ENCODE data around the gene LINGO4.

LINGO4 gene

GRCh38 chr1:151828921-151829320 lies 23.7 kb upstream of the LINGO4 start:
- peak; percentile 39 for ATAC-seq (ENCODE audit: insufficient read depth, low read depth)
- H3K9ac ChIP-seq (ENCODE audit: low read depth, low read length) = peak overlapping the region; percentile 58

GRCh38 chr1:151827853-151828252 lies 22.6 kb upstream of the LINGO4 start:
- Histone ChIP-seq H3K9me3 (ENCODE audit: insufficient read depth, low read length, severe bottlenecking) (no peaks in the 10 kb centered on the region), H3K79me2 (ENCODE audit: insufficient read depth, low read length) (peaks cover 31% of the 10 kb centered on the region), H4K20me1 (ENCODE audit: insufficient read depth, low read length) (no peaks in the 10 kb centered on the region), H3K36me3 (ENCODE audit: insufficient read depth, low read length) (no peaks in the 10 kb centered on the region), H3K27me3 (ENCODE audit: insufficient read depth, low read length, poor library complexity) (no peaks in the 10 kb centered on the region), H3K9ac (ENCODE audit: low read depth, low read length) (peak overlapping the region; percentile 58), H2AFZ (ENCODE audit: low read depth, low read length) (0 out of 2 replicates have a peak overlapping the region, but pooled peaks have one; percentile 54), H3K4me1 (ENCODE audit: insufficient read depth, low read length) (peaks cover 82% of the 10 kb centered on the region), H3K4me3 (ENCODE audit: low read depth in 1 of 2, low read length in 2 of 2) (peak overlapping the region in 1 of 2 experiments; percentile 53; a peak in 2 of 4 replicates), H3K4me2 (ENCODE audit: insufficient read depth, low read length) (peak overlapping the region; percentile 66), H3K27ac (ENCODE audit: low read length) (peak overlapping the region; percentile 91)
- no peak for ATAC-seq (ENCODE audit: insufficient read depth, low read depth)
- peak; percentile 35 for DNase-seq
- TF ChIP-seq EZH2 (IDR thresholded peaks at IDR 0.05; ENCODE audit: borderline replicate concordance, low read depth, low read length, severe bottlenecking) = no peak
- TF ChIP-seq CTCF (IDR thresholded peaks at IDR 0.05; ENCODE audit: borderline replicate concordance, extremely low read depth, low read length, poor library complexity, severe bottlenecking) = no peak

More at GRCh38 chr1:151828921-151829320, 23.7 kb upstream of the LINGO4 start:
- Histone ChIP-seq H3K4me2 (ENCODE audit: insufficient read depth, low read length) (peak overlapping the region; percentile 66), H3K27ac (ENCODE audit: low read length) (peak overlapping the region; percentile 91), H3K27me3 (ENCODE audit: insufficient read depth, low read length, poor library complexity) (no peaks in the 10 kb centered on the region), H3K4me3 (ENCODE audit: low read depth in 1 of 2, low read length in 2 of 2) (no peak overlapping the region), H4K20me1 (ENCODE audit: insufficient read depth, low read length) (no peaks in the 10 kb centered on the region), H3K4me1 (ENCODE audit: insufficient read depth, low read length) (peaks cover 79% of the 10 kb centered on the region), H2AFZ (ENCODE audit: low read depth, low read length) (peak overlapping the region; percentile 59), H3K36me3 (ENCODE audit: insufficient read depth, low read length) (no peaks in the 10 kb centered on the region), H3K9me3 (ENCODE audit: insufficient read depth, low read length, severe bottlenecking) (no peaks in the 10 kb centered on the region), H3K79me2 (ENCODE audit: insufficient read depth, low read length) (peaks cover 22% of the 10 kb centered on the region)
- no peak for TF ChIP-seq EZH2 (IDR thresholded peaks at IDR 0.05; ENCODE audit: borderline replicate concordance, low read depth, low read length, severe bottlenecking)
- no peak for TF ChIP-seq CTCF (IDR thresholded peaks at IDR 0.05; ENCODE audit: borderline replicate concordance, extremely low read depth, low read length, poor library complexity, severe bottlenecking)
- peak; percentile 64 for DNase-seq

GRCh38 chr1:151825751-151826660 lies 20.8 kb upstream of the LINGO4 start:
- Histone ChIP-seq H3K9me3 (ENCODE audit: insufficient read depth, low read length, severe bottlenecking) (no peaks in the 10 kb centered on the region), H3K36me3 (ENCODE audit: insufficient read depth, low read length) (no peaks in the 10 kb centered on the region), H3K27ac (ENCODE audit: low read length) (peak overlapping the region; percentile 86), H3K4me2 (ENCODE audit: insufficient read depth, low read length) (peak overlapping the region; percentile 66), H3K79me2 (ENCODE audit: insufficient read depth, low read length) (peaks cover 33% of the 10 kb centered on the region), H3K4me1 (ENCODE audit: insufficient read depth, low read length) (peaks cover 100% of the 10 kb centered on the region), H3K4me3 (ENCODE audit: low read depth in 1 of 2, low read length in 2 of 2) (peak overlapping the region; percentile 7 to 56; a peak in 3 of 4 replicates), H3K9ac (ENCODE audit: low read depth, low read length) (peak overlapping the region; percentile 58), H4K20me1 (ENCODE audit: insufficient read depth, low read length) (no peaks in the 10 kb centered on the region), H2AFZ (ENCODE audit: low read depth, low read length) (peak overlapping the region; percentile 46; the same call in 1 of the 2 replicates), H3K27me3 (ENCODE audit: insufficient read depth, low read length, poor library complexity) (no peaks in the 10 kb centered on the region)
- TF ChIP-seq CTCF (IDR thresholded peaks at IDR 0.05; ENCODE audit: borderline replicate concordance, extremely low read depth, low read length, poor library complexity, severe bottlenecking) (peak; percentile 16), EZH2 (IDR thresholded peaks at IDR 0.05; ENCODE audit: borderline replicate concordance, low read depth, low read length, severe bottlenecking) (no peak)
- peak; percentile 55 for ATAC-seq (ENCODE audit: insufficient read depth, low read depth)
- DNase-seq = peak; percentile 87

All from DND-41 (cell line).